H9 (cell line): ENCODE measurements around the gene MRPL48. TPM values are rescaled to one million over a fixed set of nuclear protein-coding genes. Genes with fewer than 3 reads are reported as not detected.

ENCODE experiments used
- DNase-seq: peaks from one replicate; pipeline ENCODE4 v3.0.0-alpha.2; 2017
- H2AFZ ChIP-seq: one replicate; pipeline ENCODE4 v1.6.1; 2013; ENCODE audit warnings: mild to moderate bottlenecking, low read length, control low read depth, moderate library complexity
- H2AK5ac ChIP-seq: 2 replicates; pipeline ENCODE4 v1.6.1; 2013; ENCODE audit warnings: low read length, control low read depth, mixed read lengths; ENCODE audit not compliant: insufficient read length
- H2BK120ac ChIP-seq: one replicate; pipeline ENCODE4 v1.6.1; 2013; ENCODE audit warnings: low read depth, mild to moderate bottlenecking, low read length, control low read depth, inconsistent platforms; ENCODE audit not compliant: poor library complexity, severe bottlenecking
- H2BK12ac ChIP-seq: 2 replicates; pipeline ENCODE4 v1.6.1; 2013; ENCODE audit warnings: low read length, control low read depth, mixed read lengths, low read depth; ENCODE audit not compliant: insufficient read length
- H2BK15ac ChIP-seq: 2 replicates; pipeline ENCODE4 v1.6.1; 2013; ENCODE audit warnings: low read depth, low read length, control low read depth
- H2BK20ac ChIP-seq: one replicate; pipeline ENCODE4 v1.6.1; 2013; ENCODE audit warnings: low read depth, mild to moderate bottlenecking, low read length, control low read depth, inconsistent platforms; ENCODE audit not compliant: poor library complexity, severe bottlenecking
- H2BK5ac ChIP-seq: 2 replicates; pipeline ENCODE4 v1.6.1; 2013; ENCODE audit warnings: low read length, control low read depth, mixed read lengths; ENCODE audit not compliant: insufficient read length
- H3K14ac ChIP-seq: 2 replicates; pipeline ENCODE4 v1.6.1; 2013; ENCODE audit warnings: low read length, control low read depth; ENCODE audit not compliant: insufficient read depth
- H3K18ac ChIP-seq: 2 replicates; pipeline ENCODE4 v1.6.1; 2013; ENCODE audit warnings: low read depth, mild to moderate bottlenecking, mixed read lengths, low read length, control low read depth; ENCODE audit not compliant: insufficient read length
- H3K23ac ChIP-seq: 2 replicates; pipeline ENCODE4 v1.6.1; 2013; ENCODE audit warnings: low read length, control low read depth, mixed read lengths, low read depth; ENCODE audit not compliant: insufficient read length
- H3K23me2 ChIP-seq: 2 replicates; pipeline ENCODE4 v1.6.1; 2013; ENCODE audit warnings: low read depth, mild to moderate bottlenecking, mixed read lengths, low read length, control low read depth; ENCODE audit not compliant: insufficient read length, poor library complexity, severe bottlenecking
- H3K27ac ChIP-seq: 2 replicates; pipeline ENCODE4 v1.5.1; 2013; ENCODE audit warnings: low read length, control low read depth, mixed read lengths, low read depth; ENCODE audit not compliant: insufficient read length
- H3K27me3 ChIP-seq: 2 replicates; pipeline ENCODE4 v1.6.1; 2013; ENCODE audit warnings: low read length, control low read depth, inconsistent platforms; ENCODE audit not compliant: insufficient read depth
- H3K4ac ChIP-seq: 2 replicates; pipeline ENCODE4 v1.6.1; 2013; ENCODE audit warnings: low read depth, mild to moderate bottlenecking, control low read depth, inconsistent platforms, low read length, moderate library complexity
- H3K4me1 ChIP-seq: 2 replicates; pipeline ENCODE4 v1.6.1; 2013; ENCODE audit warnings: low read length, control low read depth, inconsistent platforms; ENCODE audit not compliant: insufficient read depth
- H3K4me2 ChIP-seq: 2 replicates; pipeline ENCODE4 v1.6.1; 2013; ENCODE audit warnings: low read length, control low read depth, mixed read lengths; ENCODE audit not compliant: insufficient read length, insufficient read depth
- H3K56ac ChIP-seq: 2 replicates; pipeline ENCODE4 v1.6.1; 2013; ENCODE audit warnings: low read depth, mild to moderate bottlenecking, mixed read lengths, low read length, control low read depth; ENCODE audit not compliant: insufficient read length
- H3K79me1 ChIP-seq: 2 replicates; pipeline ENCODE4 v1.6.1; 2013; ENCODE audit warnings: low read depth, mild to moderate bottlenecking, moderate library complexity, low read length, control low read depth, inconsistent platforms; ENCODE audit not compliant: insufficient read depth, poor library complexity, severe bottlenecking
- H3K79me2 ChIP-seq: 2 replicates; pipeline ENCODE4 v1.6.1; 2013; ENCODE audit warnings: low read length, control low read depth, inconsistent platforms; ENCODE audit not compliant: insufficient read depth
- H3K9ac ChIP-seq: 2 replicates; pipeline ENCODE4 v1.6.1; 2013; ENCODE audit warnings: low read length, control low read depth, mixed read lengths; ENCODE audit not compliant: insufficient read length; ENCODE audit errors: extremely low read depth
- H3K9me3 ChIP-seq: one replicate; pipeline ENCODE4 v1.6.1; 2013; ENCODE audit warnings: low read depth, low read length, inconsistent platforms; ENCODE audit not compliant: control insufficient read depth
- H3T11ph ChIP-seq: one replicate; pipeline ENCODE4 v1.6.1; 2013; ENCODE audit warnings: mild to moderate bottlenecking, low read length, control low read depth, inconsistent platforms
- H4K20me1 ChIP-seq: one replicate; pipeline ENCODE4 v1.6.1; 2013; ENCODE audit not compliant: control insufficient read depth, insufficient read length, insufficient read depth
- H4K5ac ChIP-seq: 2 replicates; pipeline ENCODE4 v1.6.1; 2013; ENCODE audit warnings: low read depth, mild to moderate bottlenecking, mixed read lengths, low read length, control low read depth; ENCODE audit not compliant: insufficient read length
- H4K8ac ChIP-seq: replicated peaks from 2 replicates; pipeline ENCODE4 v1.6.1; 2013; ENCODE audit warnings: low read length, control low read depth, mixed read lengths, low read depth; ENCODE audit not compliant: insufficient read length
- H4K91ac ChIP-seq: 2 replicates; pipeline ENCODE4 v1.6.1; 2013; ENCODE audit warnings: low read depth, mild to moderate bottlenecking, moderate library complexity, mixed read lengths, low read length, control low read depth; ENCODE audit not compliant: insufficient read length
- H3K27ac Mint-ChIP-seq, 3 experiments: 2 replicates in 2 of 3; 3 replicates in 1 of 3; pipeline ENCODE4 v1.8.0; 2020 to 2021; ENCODE audit warnings: mixed read lengths in 3 of 3, mild to moderate bottlenecking in 1 of 3, moderate library complexity in 1 of 3
- H3K27me3 Mint-ChIP-seq: 2 replicates; pipeline ENCODE4 v1.8.0; 2021; ENCODE audit warnings: low read depth, mild to moderate bottlenecking, moderate library complexity, mixed read lengths
- H3K36me3 Mint-ChIP-seq, 3 experiments: 2 replicates in 2 of 3; 3 replicates in 1 of 3; pipeline ENCODE4 v1.8.0; 2020 to 2021; ENCODE audit warnings: low read depth in 3 of 3, mixed read lengths in 3 of 3; ENCODE audit not compliant: insufficient read depth in 1 of 3
- H3K4me1 Mint-ChIP-seq, 2 experiments: 2 replicates each; pipeline ENCODE4 v1.8.0; 2020; ENCODE audit warnings: mixed read lengths in 2 of 2
- H3K4me3 Mint-ChIP-seq, 2 experiments: 2 replicates in 1 of 2; 3 replicates in 1 of 2; pipeline ENCODE4 v1.8.0; 2020 to 2021; ENCODE audit warnings: mild to moderate bottlenecking in 2 of 2, mixed read lengths in 2 of 2, moderate library complexity in 1 of 2
- H3K9me3 Mint-ChIP-seq, 2 experiments: 2 replicates in 1 of 2; 3 replicates in 1 of 2; pipeline ENCODE4 v1.8.0; 2020; ENCODE audit warnings: mild to moderate bottlenecking in 2 of 2, mixed read lengths in 2 of 2, moderate library complexity in 1 of 2
- CTCF ChIP-seq: fragments of 200-600 bp; sonication (generic); conservative IDR thresholded peaks from 3 replicates; pipeline ENCODE4 v1.8.0; 2021; ENCODE audit warnings: antibody characterized with exemption, mild to moderate bottlenecking
- WGBS: extraction: QIAGEN DNeasy Blood & Tissue Kit; methylation state at CpG from one replicate; pipeline ENCODE4 v1.1.7; 2013; ENCODE audit warnings: missing lambda C conversion rate, low lambda C conversion rate, mixed read lengths; ENCODE audit not compliant: insufficient read length; ENCODE audit errors: extremely low coverage; 5-methylcytosine and 5-hydroxymethylcytosine counted together
- total RNA-seq: library from RNA; stranded (reverse); gene quantifications from 2 replicates; pipeline ENCODE4 v1.2.1, GENCODE V29; 2021

MRPL48 gene
- total RNA-seq, 1 experiment from 2014 or later = 36.4 TPM

- H3K9me3 ChIP-seq = no peaks in the 10 kb centered on the region
- H3K27ac Mint-ChIP-seq = no peak overlapping the region
- H4K5ac ChIP-seq = no peak overlapping the region
- no peaks in the 10 kb centered on the region for H3K27me3 ChIP-seq
- no peak overlapping the region for H2BK12ac ChIP-seq
- TF ChIP-seq CTCF = no peak
- no peaks in the 10 kb centered on the region for H3K4me1 ChIP-seq
- H3K27ac ChIP-seq = no peak overlapping the region
- H2AK5ac ChIP-seq = no peak overlapping the region
- H4K20me1 ChIP-seq = no peaks in the 10 kb centered on the region
- no peak overlapping the region for H3K56ac ChIP-seq
- H2BK20ac ChIP-seq = no peak overlapping the region
- no peak overlapping the region for H3K9ac ChIP-seq
- DNase-seq = no peak
- no peak overlapping the region for H3K4me2 ChIP-seq
- H3K9me3 Mint-ChIP-seq = no peaks in the 10 kb centered on the region
- H4K91ac ChIP-seq = no peak overlapping the region
- no peak overlapping the region for H3K14ac ChIP-seq
- no peaks in the 10 kb centered on the region for H3K79me2 ChIP-seq
- H3K23ac ChIP-seq = no peak overlapping the region
- no CpG with 5 or more reads among the region's 1 CpG for WGBS
- peaks cover 2 to 23% (median 17%) of the 10 kb centered on the region in 3 experiments; a peak in 6 of 7 replicates for H3K36me3 Mint-ChIP-seq
- H2BK120ac ChIP-seq = no peak overlapping the region
- H3K4me1 Mint-ChIP-seq = no peaks in the 10 kb centered on the region
- H4K8ac ChIP-seq = no peak overlapping the region
- H3K23me2 ChIP-seq = no peaks in the 10 kb centered on the region
- no peak overlapping the region for H3K4ac ChIP-seq
- H2AFZ ChIP-seq = no peak overlapping the region
- H2BK15ac ChIP-seq = no peak overlapping the region
- H3K79me1 ChIP-seq = no peaks in the 10 kb centered on the region
- no peak overlapping the region for H3T11ph ChIP-seq
- no peak overlapping the region for H2BK5ac ChIP-seq
- H3K18ac ChIP-seq = no peak overlapping the region
- H3K27me3 Mint-ChIP-seq = no peaks in the 10 kb centered on the region
- no peak overlapping the region for H3K4me3 Mint-ChIP-seq
These were observed 101.9 kb downstream of the MRPL48 start for GRCh38 chr11:73889536-73889935.
